SK-N-DZ (cell line): ENCODE measurements around the gene HMG20B.
"Not testable (repeated sequence)": the region's sequence is repeated elsewhere in the genome, so short reads cannot be mapped to it uniquely, and the experiment has no call there.

Experiments used
- DNase-seq: peaks from one replicate; pipeline ENCODE4 v3.0.0-alpha.2; 2015; ENCODE audit warnings: low spot score

The HMG20B gene

DNA sequence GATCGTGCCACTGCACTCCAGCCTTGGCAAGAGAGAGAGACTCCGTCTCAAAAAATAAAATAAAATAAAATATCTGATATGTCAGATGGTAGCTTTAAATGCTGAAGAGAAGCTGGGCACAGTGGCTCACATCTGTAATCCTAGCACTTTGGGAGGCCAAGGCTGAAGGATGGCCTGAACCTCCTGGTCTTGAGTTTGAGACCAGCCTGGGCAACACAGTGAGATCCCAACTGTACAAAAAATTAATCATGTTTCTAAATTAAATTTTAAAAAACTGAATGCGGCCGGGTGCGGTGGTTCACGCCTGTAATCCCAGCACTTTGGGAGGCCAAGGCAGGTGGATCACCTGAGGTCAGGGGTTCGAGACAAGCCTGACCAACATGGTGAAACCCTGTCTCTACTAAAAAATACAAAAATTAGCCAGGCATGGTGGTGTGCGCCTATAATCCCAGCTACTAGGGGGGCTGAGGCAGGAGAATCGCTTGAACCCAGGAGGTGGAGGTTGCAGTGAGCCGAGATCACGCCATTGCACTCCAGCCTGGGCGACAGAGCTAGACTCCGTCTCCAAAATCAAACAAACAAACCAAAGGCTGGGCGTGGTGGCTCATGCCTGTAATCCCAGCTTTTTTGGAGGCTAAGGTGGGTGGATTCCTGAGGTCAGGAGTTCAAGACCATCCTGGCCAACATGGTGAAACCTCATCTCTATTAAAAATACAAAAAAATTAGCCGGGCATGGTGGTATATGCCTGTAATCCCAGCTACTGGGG lies 11.5 kb downstream of the HMG20B start:
- not testable (repeated sequence) for DNase-seq

GRCh38 chr19:3585301-3586126 lies 12.8 kb downstream of the HMG20B start, which contains the start of gene GIPC3:
GIPC3 (plus strand) TSS chr19:3585478; CDS start chr19:3585598, 120 bp downstream.
- no peak for DNase-seq

GRCh38 chr19:3586127-3586626 lies 13.4 kb downstream of the HMG20B start:
- DNase-seq: no peak

- DNase-seq: no peak
Measured at GRCh38 chr19:3586707-3587346, 14.1 kb downstream of the HMG20B start.

- no peak for DNase-seq
Measured at GRCh38 chr19:3589439-3589838, 16.7 kb downstream of the HMG20B start.

DNA sequence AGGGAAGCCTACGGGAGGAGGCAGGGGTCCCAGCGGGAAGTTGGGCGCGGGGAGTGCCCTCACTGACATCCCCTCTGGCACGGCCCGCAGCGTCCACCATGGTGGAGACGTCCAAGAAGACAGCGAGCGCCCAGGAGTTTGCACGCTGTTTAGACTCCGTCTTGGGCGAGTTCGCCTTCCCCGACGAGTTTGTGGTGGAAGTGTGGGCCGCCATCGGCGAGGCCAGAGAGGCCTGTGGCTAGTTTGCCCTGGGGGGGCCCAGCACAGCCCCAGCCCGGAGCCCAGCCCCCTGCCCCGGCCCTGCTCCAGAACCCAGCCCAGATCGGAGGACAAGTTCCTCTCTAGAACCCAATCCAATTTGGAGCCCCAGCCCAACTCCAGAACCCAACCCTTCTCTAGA lies 17.2 kb downstream of the HMG20B start:
- DNase-seq: no peak

- DNase-seq: no peak
Measured at GRCh38 chr19:3590991-3591659, 18.4 kb downstream of the HMG20B start.

DNA sequence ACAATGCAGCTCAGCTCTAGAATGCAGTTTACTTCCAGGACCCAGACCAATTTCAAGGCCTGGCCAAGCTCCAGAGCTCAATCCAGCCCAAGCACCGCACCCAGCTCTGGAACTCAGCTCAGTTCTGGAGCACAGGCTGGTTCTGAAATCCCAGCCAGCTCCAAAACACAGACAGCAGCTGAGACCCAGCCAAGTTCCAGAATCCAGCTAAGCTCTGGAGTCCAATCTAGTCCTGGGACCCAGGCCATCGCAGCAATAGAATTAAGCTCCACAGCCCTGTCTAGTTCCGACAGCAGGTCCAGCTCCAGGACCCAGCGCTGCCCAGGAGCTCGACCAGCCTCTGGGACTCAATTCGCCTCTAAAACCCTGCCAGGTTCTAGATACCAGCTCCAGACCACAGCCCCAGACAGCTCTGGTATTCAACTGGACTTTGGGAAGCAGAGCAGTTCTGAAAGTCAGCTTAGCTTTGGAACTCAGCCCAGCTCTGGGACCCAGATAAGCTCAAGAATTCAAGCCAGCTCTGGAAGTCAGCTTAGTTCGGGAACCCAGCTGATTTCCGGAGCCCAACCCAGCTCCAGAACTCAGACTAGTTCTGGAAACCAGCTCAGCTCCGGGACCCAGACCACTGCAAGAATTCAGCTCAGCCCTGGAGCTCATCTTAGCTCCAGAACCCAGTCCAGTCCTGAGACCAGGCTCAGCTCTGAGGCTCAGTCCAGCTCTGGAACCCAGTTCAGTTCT lies 19.3 kb downstream of the HMG20B start:
- no peak for DNase-seq

DNA sequence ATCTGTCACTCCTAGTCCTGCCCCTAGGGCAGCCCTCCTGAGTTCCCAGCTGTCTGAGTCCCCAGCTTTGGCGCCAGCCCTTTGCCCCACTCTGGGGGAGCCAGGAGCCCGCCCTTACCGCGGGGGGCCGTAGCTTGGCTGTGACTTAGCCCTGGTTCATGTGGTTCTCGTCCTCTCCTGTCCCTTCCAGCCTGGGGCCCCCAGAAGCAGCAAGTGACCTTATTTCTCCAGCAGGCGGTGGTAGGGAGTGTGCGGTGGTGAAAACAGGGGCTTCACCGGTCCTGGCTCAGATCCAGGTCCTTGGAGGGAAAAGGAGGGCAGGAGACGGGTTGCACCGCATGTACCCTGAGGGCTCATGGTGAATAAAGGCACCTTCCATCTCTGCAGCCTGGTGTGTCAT lies 20.4 kb downstream of the HMG20B start:
- DNase-seq: no peak

DNA sequence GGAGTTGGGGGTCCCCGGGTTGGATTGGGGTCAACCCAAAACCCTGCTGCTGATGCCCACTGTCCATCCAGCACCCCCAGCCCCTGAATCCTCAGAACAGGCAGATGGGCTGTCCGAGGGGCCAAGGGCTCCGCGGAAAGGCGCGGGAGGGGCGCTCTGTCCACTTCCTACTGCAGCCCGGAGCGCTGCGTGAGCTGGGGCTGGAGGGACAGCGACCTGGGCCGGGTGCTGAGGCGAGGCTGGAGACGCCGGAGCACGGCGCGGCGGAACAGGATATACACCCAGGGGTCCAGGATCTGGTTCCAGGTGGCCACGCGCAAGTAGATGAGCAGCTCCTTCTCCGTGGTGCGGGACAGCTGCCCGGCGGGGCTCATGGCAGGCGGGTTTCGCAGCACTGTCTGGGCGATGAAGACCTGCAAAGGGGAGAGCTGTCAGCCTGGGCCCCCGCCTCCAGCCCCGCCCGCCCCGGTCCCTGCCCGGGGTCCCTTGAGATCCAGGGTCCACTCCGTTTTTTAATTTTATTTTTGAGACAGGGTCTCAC lies 22.8 kb downstream of the HMG20B start:
- DNase-seq: no peak

GRCh38 chr19:3599776-3600187 lies 27.0 kb downstream of the HMG20B start:
- peak; percentile 52 for DNase-seq

DNA sequence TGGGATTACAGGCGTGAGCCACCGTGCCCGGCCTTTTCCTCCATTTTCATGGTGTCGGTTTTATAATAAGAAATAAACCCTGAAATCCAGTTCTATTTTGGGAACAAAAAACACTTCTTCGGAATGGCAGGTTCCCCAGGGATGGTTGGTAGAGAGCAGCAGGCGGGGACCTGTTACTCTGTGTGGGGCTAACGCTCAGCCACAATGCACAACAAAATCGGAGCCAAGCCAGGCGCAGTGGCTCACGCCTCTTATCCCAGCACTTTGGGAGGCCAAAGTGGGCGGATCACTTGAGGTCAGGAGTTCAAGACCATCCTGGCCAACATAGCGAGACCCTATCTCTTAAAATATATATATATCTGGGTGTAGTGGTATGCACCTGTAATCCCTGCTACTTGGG lies 28.3 kb downstream of the HMG20B start:
- DNase-seq: no peak

DNA sequence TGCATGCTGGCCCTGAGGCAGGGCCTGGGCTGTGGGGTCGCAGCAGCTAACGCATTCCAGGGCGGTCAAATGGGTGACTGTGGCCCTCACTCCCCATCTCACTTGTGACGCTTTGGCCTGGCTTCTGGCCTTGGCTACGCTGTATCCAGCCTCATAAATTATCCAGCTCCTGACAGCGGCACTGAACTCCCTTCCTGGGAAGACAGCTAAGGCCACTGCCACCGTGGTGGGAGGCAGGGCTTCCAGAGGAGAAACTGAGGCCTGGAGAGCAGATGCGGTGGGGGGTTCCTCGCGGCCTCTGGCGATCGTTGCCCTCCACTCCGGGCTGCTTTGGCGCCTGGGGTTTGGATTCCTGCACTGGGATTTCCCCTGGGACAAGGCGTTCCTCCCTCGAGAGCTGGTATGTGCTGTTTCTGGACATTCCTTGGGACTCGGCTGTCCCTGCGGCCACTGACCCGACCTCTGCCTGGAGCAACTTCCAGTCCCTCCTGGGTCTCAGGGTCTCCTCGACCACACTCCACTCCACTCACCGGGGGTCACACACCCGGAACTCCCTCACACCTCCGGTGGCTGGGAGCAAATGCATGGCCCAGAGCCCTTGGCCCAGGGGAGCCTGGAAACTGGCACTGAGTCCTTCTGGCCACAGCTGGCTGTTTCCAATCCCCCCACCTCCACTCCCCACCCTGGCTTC lies 30.5 kb downstream of the HMG20B start:
- DNase-seq: no peak

GRCh38 chr19:3604227-3604986 lies 31.7 kb downstream of the HMG20B start:
- DNase-seq: no peak

DNA sequence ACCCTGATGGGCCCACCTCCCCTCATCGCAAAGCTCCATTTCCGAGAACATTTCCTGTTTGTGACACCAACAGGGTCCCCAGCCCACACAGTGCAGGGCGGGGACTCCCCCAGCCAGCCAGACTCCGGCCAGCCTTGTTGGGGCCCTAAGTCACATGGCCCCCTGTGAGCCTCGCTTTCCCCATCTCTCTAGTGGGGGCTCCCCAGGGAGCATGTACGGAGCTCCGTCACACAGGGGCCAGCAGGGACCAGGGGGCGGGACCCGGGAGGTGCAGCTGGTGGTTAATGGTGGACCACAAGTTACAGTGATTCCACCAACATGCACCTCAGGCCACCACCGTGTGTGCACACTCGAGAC lies 32.2 kb downstream of the HMG20B start:
- no peak for DNase-seq

DNA sequence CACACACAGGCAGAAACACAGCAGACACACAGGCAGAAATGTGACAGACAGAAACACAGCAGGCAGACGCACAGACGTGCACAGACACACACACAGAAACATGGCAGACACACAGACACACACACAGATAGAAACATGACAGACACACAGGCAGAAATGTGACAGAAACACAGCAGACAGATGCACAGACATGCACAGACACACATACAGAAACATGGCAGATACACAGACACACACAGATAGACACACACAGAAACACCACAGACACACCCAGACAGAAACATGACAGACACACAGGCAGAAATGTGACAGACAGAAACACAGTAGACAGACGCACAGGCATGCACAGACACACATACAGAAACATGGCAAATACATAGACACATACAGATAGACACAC lies 32.6 kb downstream of the HMG20B start:
- DNase-seq: no peak

GRCh38 chr19:3605770-3606169 lies 33.0 kb downstream of the HMG20B start:
- no peak for DNase-seq

- DNase-seq: no peak
Measured at GRCh38 chr19:3606174-3606689, 33.5 kb downstream of the HMG20B start.

DNA sequence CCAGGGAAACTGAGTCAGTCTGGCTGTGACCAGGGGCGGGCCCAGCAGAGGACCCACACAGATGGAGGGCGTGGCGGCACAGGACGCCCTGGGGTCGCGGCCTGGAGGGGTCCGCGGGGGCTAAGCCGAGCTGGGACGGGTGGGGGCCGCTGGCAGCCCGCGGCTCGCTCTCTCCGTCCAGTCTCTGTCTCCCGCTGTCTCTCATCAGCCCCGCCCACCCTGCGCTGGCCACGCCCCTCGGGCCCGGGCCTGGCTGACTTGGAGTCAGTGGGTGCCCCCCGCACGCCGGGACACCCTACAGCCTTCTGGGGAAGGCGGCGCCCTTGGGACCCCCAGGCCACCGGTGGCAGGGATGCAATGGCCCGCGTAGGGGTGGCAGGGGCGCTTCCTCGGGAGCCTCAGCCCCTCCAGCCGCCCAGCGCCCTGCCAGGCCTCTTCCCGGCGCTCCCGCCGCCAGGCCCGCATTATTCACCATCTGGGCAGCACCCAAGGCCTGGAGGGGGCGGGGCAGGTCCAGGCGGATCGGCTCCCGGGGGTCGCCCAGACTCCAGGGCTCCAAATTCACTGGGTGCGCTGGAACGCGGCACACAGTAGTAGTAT lies 34.0 kb downstream of the HMG20B start, which contains the start of gene TBXA2R:
TSS of gene TBXA2R (minus strand) at position 186 of the 600 bp plus-strand sequence. CDS start 6,241 bp downstream, outside the sequence.
- no peak for DNase-seq
